ENCODE results near the gene USP28.

USP28 gene

GRCh38 chr11:113907152-113907551 lies 31.8 kb upstream of the USP28 start (continued):
- TF ChIP-seq ZNF837 (tag by site-specific recombination; IDR thresholded peaks at IDR 0.05) (no peak), ZNF362 (tag by site-specific recombination; IDR thresholded peaks at IDR 0.05) (no peak), ZNF138 (tag by site-specific recombination; IDR thresholded peaks at IDR 0.05; ENCODE audit: borderline replicate concordance) (no peak), ZNF544 (tag by site-specific recombination; IDR thresholded peaks at IDR 0.05) (no peak), ZNF623 (tag by site-specific recombination; IDR thresholded peaks at IDR 0.05) (no peak), ZNF626 (tag by site-specific recombination; IDR thresholded peaks at IDR 0.05) (no peak), ZNF501 (tag by site-specific recombination; IDR thresholded peaks at IDR 0.05) (no peak), ZNF335 (tag by site-specific recombination; conservative IDR thresholded peaks at IDR 0.05) (no peak), SCRT1 (tag by site-specific recombination; IDR thresholded peaks at IDR 0.05; ENCODE audit: borderline replicate concordance) (no peak), ZNF548 (tag by site-specific recombination; IDR thresholded peaks at IDR 0.05) (no peak), ZSCAN23 (tag by site-specific recombination; IDR thresholded peaks at IDR 0.05) (peak; percentile 63; the same call in 1 of the 2 replicates), ZNF214 (tag by site-specific recombination; IDR thresholded peaks at IDR 0.05; ENCODE audit: borderline replicate concordance) (no peak), INSM2 (tag by site-specific recombination; IDR thresholded peaks at IDR 0.05) (peak; percentile 86), ZNF19 (tag by site-specific recombination; IDR thresholded peaks at IDR 0.05; ENCODE audit: low read depth) (no peak), ZBTB21 (tag by site-specific recombination; IDR thresholded peaks at IDR 0.05) (no peak), YY1 (tag by site-specific recombination; IDR thresholded peaks at IDR 0.05) (no peak), KLF10 (tag by site-specific recombination; IDR thresholded peaks at IDR 0.05) (0 out of 2 replicates have a peak, but pooled peaks have one; percentile 27), ZNF704 (tag by site-specific recombination; IDR thresholded peaks at IDR 0.05) (no peak), KLF1 (tag by site-specific recombination; IDR thresholded peaks at IDR 0.05) (no peak), ZNF223 (tag by site-specific recombination; IDR thresholded peaks at IDR 0.05) (no peak), ELK4 (IDR thresholded peaks at IDR 0.05; ENCODE audit: borderline replicate concordance, low read depth, low read length) (no peak), CTCF (tag by site-specific recombination; IDR thresholded peaks at IDR 0.05) (no peak), ZBTB1 (tag by site-specific recombination; IDR thresholded peaks at IDR 0.05) (no peak), HOXA7 (CRISPR knock-in tag; IDR thresholded peaks at IDR 0.05; ENCODE audit: borderline replicate concordance) (no peak), ZNF426 (tag by site-specific recombination; IDR thresholded peaks at IDR 0.05) (no peak), ZNF202 (tag by site-specific recombination; IDR thresholded peaks at IDR 0.05; ENCODE audit: borderline replicate concordance) (no peak), PRDM10 (tag by site-specific recombination; IDR thresholded peaks at IDR 0.05) (no peak), FEZF1 (tag by site-specific recombination; IDR thresholded peaks at IDR 0.05) (peak; percentile 83), ZNF394 (tag by site-specific recombination; IDR thresholded peaks at IDR 0.05; ENCODE audit: borderline replicate concordance) (no peak; the same call in 1 of the 2 replicates), ZNF600 (tag by site-specific recombination; IDR thresholded peaks at IDR 0.05) (no peak)
